AG10803 (cell line): Measurements from ENCODE around the gene RNU6-9.
A peak's percentile ranks its signal among the peaks of the same experiment; 100 is the strongest.

ENCODE experiments used
- DNase-seq: peaks from one replicate; pipeline ENCODE4 v3.0.0; 2010; ENCODE audit warnings: low read depth
- H3K4me3 ChIP-seq: 2 replicates; pipeline ENCODE4 v1.5.1; 2011; ENCODE audit warnings: mild to moderate bottlenecking, low read length, control low read depth
- TF ChIP-seq, protein P1 (sequence below): conservative IDR thresholded peaks from 2 replicates; pipeline ENCODE4 v1.5.1; 2011; ENCODE audit warnings: mild to moderate bottlenecking, low read length, control low read depth, inconsistent platforms

Gene RNU6-9

DNA sequence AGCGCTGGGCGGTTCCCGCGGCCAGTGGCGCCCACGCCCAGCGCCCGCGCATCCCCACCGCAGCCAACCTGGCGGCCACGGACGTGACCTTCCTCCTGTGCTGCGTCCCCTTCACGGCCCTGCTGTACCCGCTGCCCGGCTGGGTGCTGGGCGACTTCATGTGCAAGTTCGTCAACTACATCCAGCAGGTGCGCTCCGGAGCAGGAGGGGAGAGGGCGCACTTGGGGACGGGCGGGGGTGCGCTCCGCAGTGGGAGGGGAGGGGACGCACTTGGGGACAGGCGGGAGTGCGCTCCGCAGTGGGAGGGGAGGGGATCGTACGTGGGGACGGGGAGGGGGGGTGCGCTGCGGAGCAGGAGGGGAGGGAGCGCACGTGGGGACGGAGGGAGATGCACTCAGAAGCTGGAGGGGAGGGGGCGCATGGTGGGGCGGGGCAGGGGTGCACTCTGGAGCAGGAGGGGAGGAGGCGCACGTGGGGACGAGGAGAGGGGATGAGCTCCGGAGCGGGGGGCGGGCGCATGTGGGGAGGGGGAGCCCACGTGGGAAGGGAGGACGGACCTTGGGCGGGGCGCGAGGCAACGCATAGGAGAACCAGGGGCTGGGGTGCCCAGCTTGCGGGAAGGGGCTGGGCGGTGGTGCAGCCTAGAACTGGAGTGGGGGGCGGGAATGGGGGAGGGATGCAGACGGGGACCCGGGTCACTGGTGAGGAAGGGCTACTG, 25.4 kb downstream of the RNU6-9 start:
- no peak for DNase-seq
- TF ChIP-seq, protein P1, sequence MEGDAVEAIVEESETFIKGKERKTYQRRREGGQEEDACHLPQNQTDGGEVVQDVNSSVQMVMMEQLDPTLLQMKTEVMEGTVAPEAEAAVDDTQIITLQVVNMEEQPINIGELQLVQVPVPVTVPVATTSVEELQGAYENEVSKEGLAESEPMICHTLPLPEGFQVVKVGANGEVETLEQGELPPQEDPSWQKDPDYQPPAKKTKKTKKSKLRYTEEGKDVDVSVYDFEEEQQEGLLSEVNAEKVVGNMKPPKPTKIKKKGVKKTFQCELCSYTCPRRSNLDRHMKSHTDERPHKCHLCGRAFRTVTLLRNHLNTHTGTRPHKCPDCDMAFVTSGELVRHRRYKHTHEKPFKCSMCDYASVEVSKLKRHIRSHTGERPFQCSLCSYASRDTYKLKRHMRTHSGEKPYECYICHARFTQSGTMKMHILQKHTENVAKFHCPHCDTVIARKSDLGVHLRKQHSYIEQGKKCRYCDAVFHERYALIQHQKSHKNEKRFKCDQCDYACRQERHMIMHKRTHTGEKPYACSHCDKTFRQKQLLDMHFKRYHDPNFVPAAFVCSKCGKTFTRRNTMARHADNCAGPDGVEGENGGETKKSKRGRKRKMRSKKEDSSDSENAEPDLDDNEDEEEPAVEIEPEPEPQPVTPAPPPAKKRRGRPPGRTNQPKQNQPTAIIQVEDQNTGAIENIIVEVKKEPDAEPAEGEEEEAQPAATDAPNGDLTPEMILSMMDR: no peak
- H3K4me3 ChIP-seq: no peak overlapping the region

DNA sequence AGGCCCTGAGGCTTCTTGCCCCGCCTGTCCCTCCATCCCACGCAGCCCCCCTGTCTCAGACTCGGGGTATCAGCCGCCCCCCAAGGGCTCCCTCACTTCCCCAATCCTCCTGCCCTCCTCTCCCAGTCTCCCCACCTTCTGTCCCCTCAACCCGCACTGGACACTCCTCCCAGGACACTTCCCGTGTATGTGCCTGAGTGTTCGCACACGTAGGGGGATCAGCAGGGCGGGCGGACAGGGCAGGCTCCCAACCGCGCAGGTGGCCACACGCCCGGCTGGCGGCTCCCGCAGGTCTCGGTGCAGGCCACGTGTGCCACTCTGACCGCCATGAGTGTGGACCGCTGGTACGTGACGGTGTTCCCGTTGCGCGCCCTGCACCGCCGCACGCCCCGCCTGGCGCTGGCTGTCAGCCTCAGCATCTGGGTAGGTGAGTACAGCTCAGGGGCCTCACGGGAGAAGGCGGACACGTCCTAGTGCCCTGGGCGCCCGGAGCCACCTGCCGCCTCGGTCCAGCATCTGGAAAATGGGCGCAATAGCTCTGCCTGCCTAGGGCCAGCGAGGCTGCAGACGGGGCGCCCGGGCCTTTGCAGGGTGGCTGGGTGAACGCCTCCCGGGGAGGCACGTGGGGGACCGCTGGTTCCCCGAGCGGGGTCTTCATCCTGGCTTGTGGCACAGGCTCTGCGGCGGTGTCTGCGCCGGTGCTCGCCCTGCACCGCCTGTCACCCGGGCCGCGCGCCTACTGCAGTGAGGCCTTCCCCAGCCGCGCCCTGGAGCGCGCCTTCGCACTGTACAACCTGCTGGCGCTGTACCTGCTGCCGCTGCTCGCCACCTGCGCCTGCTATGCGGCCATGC, 26.1 kb downstream of the RNU6-9 start:
- TF ChIP-seq, protein P1: no peak
- no peak overlapping the region for H3K4me3 ChIP-seq
- no peak for DNase-seq

DNA sequence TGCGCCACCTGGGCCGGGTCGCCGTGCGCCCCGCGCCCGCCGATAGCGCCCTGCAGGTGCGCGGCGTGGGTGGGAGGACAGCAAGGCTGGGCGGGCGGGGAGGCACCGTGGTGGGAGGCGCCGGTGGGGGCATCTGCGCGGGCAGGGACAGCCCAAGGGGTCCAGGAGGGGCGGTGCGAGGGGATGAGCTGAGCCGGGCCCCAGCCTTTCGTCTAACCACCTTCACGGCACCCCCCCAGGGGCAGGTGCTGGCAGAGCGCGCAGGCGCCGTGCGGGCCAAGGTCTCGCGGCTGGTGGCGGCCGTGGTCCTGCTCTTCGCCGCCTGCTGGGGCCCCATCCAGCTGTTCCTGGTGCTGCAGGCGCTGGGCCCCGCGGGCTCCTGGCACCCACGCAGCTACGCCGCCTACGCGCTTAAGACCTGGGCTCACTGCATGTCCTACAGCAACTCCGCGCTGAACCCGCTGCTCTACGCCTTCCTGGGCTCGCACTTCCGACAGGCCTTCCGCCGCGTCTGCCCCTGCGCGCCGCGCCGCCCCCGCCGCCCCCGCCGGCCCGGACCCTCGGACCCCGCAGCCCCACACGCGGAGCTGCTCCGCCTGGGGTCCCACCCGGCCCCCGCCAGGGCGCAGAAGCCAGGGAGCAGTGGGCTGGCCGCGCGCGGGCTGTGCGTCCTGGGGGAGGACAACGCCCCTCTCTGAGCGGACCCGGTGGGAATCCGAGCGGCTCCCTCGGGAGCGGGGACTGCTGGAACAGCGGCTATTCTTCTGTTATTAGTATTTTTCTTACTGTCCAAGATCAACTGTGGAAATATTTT, 27.0 kb downstream of the RNU6-9 start:
- TF ChIP-seq, protein P1: no peak
- DNase-seq: no peak
- H3K4me3 ChIP-seq: no peak overlapping the region

DNA sequence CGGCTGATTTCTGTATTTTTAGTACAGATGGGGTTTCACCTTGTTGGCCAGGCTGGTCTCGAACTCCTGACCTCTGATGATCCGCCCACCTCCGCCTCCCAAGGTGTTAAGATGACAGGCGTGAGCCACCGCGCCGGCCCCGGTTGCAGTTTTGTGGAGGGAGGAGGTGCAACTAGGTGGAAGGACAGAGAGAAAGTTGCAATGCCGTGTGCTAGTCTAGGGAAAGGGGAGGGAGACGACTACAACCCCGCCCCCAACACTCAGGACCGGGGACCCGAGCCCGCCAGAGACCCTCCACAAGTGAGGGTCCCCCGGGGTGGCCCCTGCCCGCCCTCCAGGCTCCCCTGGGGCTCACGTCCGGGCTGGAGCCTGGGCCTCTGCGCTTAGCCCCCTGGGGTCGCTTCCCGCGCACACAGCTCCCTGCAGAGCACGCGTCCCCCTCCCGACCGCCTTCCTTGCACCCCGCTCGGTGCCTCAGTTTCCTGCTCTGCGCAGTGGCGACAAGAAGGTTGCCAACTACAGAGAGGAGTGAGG, 31.3 kb downstream of the RNU6-9 start:
- TF ChIP-seq, protein P1: no peak
- H3K4me3 ChIP-seq: peak overlapping the region; percentile 79
- no peak for DNase-seq

DNA sequence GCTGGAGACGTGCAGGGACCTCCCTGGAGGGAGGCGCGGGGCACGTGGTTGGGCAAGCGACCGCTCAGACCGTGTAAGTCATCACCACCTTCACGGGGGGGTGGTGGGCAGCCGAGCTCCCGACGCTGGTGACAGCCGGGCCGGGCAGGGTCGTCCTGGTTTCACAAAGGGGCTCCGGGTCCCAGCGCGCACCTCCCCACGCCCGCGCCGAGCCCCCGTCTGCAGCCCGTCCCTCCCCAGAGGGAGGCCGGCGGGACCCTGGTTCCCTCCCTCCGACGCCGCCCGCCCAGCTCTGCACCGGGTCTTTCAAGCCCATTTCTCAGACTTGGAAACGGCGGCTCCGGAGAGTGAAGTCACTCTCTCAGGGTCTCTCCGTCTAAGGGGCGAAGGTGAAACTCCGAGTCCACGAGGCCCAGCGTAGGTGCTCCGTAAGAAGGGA, 31.8 kb downstream of the RNU6-9 start:
- peak overlapping the region; percentile 79 for H3K4me3 ChIP-seq
- TF ChIP-seq, protein P1: no peak
- peak; percentile 29 for DNase-seq

DNA sequence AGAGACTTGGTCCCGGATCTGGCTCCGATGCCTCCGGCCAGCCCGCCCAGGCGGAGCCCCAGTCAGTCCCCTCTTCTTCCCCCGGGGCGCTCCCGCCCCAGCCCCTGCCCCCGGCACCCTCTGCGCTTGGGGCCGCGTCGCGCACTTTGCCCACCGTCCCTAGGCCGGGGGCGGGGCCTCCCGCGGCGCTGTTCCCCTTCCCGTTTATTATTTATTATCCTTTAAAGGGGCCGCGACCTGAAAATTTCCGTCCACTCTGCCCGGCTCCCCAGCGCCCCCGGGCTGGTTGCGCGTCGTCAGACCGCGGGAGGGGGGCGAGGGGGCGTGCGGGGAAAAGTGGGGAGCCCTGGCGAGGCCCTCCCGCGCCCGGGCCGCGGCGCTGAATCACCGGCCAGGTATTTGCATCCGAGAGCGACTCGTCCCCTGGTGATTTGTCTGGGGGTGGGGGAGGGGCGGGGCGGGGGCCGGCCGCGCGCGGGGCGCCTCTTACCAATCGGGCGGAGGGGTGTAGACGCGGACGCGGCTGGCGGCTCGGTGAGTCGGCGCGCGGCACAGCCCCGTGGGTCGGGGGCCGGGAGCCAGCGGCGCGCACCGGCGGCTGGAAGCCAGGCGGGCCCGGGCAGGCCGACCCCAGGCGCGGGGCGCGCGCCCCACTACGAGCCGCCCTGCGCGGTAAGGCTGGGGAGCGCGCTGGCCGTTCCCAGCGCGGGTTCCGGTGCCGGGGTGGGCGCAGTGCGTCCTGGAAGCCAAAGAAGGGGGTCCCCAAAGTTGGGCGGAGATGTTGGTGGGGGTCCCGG, 32.4 kb downstream of the RNU6-9 start, which contains the start of gene ARID3A:
TSS of gene ARID3A (plus strand) at position 510 of the 797 bp plus-strand sequence. CDS start 3,494 bp downstream, outside the sequence.
- DNase-seq: peak; percentile 73
- H3K4me3 ChIP-seq: peak within 1 kb of the TSS; percentile 79
- TF ChIP-seq, protein P1: no peak
